ENCODE data around the gene MACROD1.

DNA sequence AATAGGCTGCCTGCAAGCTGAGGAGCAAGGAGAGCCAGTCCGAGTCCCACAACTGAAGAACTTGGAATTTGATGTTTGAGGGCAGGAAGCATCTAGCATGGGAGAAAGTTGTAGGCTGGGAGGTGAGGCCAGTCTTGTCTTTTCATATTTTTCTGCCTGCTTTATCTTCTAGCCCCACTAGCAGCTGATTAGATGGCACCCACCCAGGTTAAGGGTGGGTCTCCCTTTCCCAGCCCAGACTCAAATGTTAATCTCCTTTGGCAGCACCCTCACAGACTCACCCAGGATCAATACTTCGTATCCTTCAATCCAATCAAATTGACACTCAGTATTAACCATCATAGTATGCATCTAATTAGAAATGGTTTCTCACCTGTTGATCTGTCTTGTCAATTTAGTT, 196.5 kb downstream of the MACROD1 start:
- no peak for TF ChIP-seq EZH2 (IDR thresholded peaks at IDR 0.05)
- TF ChIP-seq POLR2AphosphoS5 (IDR thresholded peaks at IDR 0.05; ENCODE audit: borderline replicate concordance, low read depth, low read length), result no peak
- no peak for TF ChIP-seq FOXP2 (optimal IDR thresholded peaks at IDR 0.05; ENCODE audit: control extremely low read depth, extremely low read length, insufficient read depth)

Data from SK-N-MC (cell line).